Lung (tissue), 12 donors: ENCODE results near the gene TRABD2B. TPM values are rescaled to one million over a fixed set of nuclear protein-coding genes. Genes with fewer than 3 reads are reported as not detected.

ENCODE experiments used
- ATAC-seq: fragments of 200-7000 bp; cut with Tn5 transposase; one replicate; pipeline ENCODE4 v1.9.1; 2020; ENCODE audit warnings: moderate number of reproducible peaks; ENCODE audit not compliant: insufficient read depth, low FRiP score
- DNase-seq, 3 donors: peaks; one replicate each; pipeline ENCODE4 v3.0.0-alpha.2; 2013 to 2017
- H3K27ac ChIP-seq, 2 donors: one replicate each; pipeline ENCODE4 v1.5.1; 2013; ENCODE audit warnings: mild to moderate bottlenecking in 2 of 2, moderate library complexity in 2 of 2, control low read depth in 1 of 2, inconsistent platforms in 1 of 2, low read depth in 1 of 2, low read length in 1 of 2
- H3K27me3 ChIP-seq, 3 donors: one replicate each; pipeline ENCODE4 v1.5.1; 2013; ENCODE audit warnings: low read length in 2 of 3; ENCODE audit not compliant: control insufficient read depth in 3 of 3, insufficient read depth in 3 of 3
- H3K36me3 ChIP-seq, 4 donors: one replicate each; pipeline ENCODE4 v1.5.1; 2013; ENCODE audit warnings: low read length in 4 of 4, mild to moderate bottlenecking in 1 of 4, moderate library complexity in 1 of 4; ENCODE audit not compliant: control insufficient read depth in 4 of 4, insufficient read depth in 4 of 4
- H3K4me1 ChIP-seq, 5 donors: one replicate each; pipeline ENCODE4 v1.5.1; 2013; ENCODE audit warnings: low read length in 5 of 5, mild to moderate bottlenecking in 2 of 5, moderate library complexity in 1 of 5; ENCODE audit not compliant: control insufficient read depth in 5 of 5, insufficient read depth in 5 of 5
- H3K4me3 ChIP-seq: one replicate; pipeline ENCODE4 v1.5.1; 2013; ENCODE audit warnings: mild to moderate bottlenecking, control low read depth, moderate library complexity
- H3K9ac ChIP-seq, 2 donors: one replicate each; pipeline ENCODE4 v1.5.1; 2013; ENCODE audit warnings: low read length in 2 of 2, control low read depth in 1 of 2; ENCODE audit not compliant: insufficient read depth in 1 of 2
- H3K9me3 ChIP-seq, 4 donors: one replicate each; pipeline ENCODE4 v1.5.1; 2013; ENCODE audit warnings: low read length in 3 of 4, mild to moderate bottlenecking in 1 of 4, moderate library complexity in 1 of 4; ENCODE audit not compliant: control insufficient read depth in 4 of 4, insufficient read depth in 3 of 4
- WGBS, 2 donors: extraction: QIAGEN DNeasy Blood & Tissue Kit; methylation state at CpG; one replicate each; pipeline ENCODE4 v1.1.7; 2013; 5-methylcytosine and 5-hydroxymethylcytosine counted together
- polyA plus RNA-seq, 2 donors: library from polyadenylated mRNA; stranded (reverse); fragments of 200-250 nt; gene quantifications; one replicate each; pipeline ENCODE4 v1.2.1, GENCODE V29; 2013
- total RNA-seq, 2 donors: library from RNA; depleted of rRNA in 1 of 2; stranded (reverse); fragments of >200 nt in 1 of 2; gene quantifications; one replicate each; pipeline ENCODE4 v1.2.1, GENCODE V29; 2014 to 2021
- TF ChIP-seq, protein P1 (sequence below): IDR thresholded peaks from 2 replicates; pipeline ENCODE4 v1.5.1; 2012; ENCODE audit warnings: mild to moderate bottlenecking; ENCODE audit errors: control extremely low read depth, extremely low read depth
- donor health status: control.
- donor health status: control.
- donor health status: Bipolar disorder and iron deficiency.
- donor health status: healthy.
- donor health status: DM: yes; HTN: yes; CAD: no.

TRABD2B gene
- total and polyA plus RNA-seq, 4 donors = 0.37 to 1.9 (median 0.64) TPM

DNA sequence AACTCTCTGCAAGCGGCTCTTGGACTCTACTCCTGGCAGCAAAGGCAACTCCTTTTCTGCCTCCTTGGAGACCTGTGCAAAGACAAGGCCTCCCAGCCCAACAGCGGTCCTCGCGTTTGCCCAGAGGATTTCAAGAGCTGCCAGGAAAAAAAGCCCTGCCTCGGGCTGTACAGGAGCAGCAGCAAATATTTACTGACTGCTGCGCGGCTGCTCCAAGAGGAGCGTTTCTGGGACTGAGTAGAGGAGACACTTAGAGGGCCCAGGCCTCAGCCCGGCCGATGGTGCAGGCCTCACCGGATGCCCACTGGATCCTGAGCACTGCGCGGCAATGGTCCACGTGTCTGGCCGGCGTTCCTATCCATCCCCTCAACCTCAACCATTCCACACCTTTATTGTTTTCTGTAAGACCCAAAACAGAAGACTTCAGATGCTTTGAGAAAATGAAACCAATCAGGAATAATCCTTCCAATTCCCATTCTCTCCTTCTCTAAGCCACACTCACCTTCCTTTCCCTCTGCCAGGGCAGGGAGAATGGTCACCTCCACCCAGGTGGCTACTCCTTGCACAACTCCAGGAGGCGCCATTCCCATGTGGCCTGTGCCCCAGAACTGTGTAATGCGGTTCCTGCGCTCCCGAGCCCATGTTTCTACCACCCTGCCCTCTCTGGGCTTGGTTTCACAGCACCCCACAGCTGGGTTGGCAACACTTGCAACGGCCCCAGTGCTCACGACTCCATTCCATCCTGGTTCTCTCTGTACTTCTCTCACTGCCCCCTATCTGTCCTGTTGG lies 215.8 kb downstream of the TRABD2B start:
- ATAC-seq = no peak
- Histone ChIP-seq H3K36me3 (no peaks in the 10 kb centered on the region), H3K4me3 (no peak overlapping the region), H3K9me3 (no peaks in the 10 kb centered on the region), H3K27me3 (no peaks in the 10 kb centered on the region), H3K9ac (no peak overlapping the region), H3K27ac (no peak overlapping the region), H3K4me1 (peaks cover 0 to 33% (median 16%) of the 10 kb centered on the region in 5 donors)
- WGBS, 2 donors = 75 to 91% methylated on average over 22 of the region's 22 CpGs
- DNase-seq = peak in 2 of 3 donors; percentile 61 to 69
- TF ChIP-seq, protein P1, sequence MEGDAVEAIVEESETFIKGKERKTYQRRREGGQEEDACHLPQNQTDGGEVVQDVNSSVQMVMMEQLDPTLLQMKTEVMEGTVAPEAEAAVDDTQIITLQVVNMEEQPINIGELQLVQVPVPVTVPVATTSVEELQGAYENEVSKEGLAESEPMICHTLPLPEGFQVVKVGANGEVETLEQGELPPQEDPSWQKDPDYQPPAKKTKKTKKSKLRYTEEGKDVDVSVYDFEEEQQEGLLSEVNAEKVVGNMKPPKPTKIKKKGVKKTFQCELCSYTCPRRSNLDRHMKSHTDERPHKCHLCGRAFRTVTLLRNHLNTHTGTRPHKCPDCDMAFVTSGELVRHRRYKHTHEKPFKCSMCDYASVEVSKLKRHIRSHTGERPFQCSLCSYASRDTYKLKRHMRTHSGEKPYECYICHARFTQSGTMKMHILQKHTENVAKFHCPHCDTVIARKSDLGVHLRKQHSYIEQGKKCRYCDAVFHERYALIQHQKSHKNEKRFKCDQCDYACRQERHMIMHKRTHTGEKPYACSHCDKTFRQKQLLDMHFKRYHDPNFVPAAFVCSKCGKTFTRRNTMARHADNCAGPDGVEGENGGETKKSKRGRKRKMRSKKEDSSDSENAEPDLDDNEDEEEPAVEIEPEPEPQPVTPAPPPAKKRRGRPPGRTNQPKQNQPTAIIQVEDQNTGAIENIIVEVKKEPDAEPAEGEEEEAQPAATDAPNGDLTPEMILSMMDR = no peak

DNA sequence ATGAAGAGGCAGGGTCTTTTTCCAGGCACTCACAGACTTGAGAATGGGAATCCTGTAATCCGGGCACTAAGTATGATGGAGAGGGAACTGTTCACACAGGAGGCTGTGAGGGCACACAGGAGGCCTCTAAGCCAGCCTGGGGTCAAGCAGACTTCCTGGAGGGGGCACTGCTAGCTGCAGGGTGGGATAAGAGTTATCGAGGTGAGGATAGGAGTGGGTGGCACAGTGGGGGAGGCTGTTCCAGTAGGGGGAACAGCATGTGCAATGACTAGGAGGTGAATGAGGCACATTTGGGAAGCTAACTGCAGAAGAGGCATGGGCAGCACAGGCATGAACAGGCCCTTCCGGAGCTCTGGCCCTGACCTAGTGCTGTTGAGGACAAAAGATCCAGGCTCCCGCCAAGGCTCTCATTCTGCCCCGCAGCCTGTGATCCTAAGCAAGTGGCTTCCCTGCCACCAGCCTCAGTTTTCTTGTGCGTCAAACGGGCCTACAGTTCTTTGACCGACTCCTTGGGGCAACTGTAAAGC lies 216.7 kb downstream of the TRABD2B start:
- TF ChIP-seq, protein P1 = no peak
- peaks cover 0 to 25% (median 11%) of the 10 kb centered on the region in 5 donors for H3K4me1 ChIP-seq
- H3K9me3 ChIP-seq = no peaks in the 10 kb centered on the region
- H3K27me3 ChIP-seq = no peaks in the 10 kb centered on the region
- no peak for ATAC-seq
- WGBS, 2 donors = 91 to 92% methylated on average over 8 of the region's 8 CpGs
- no peak for DNase-seq
- H3K36me3 ChIP-seq = no peaks in the 10 kb centered on the region
- H3K4me3 ChIP-seq = no peak overlapping the region
- no peak overlapping the region for H3K27ac ChIP-seq
- H3K9ac ChIP-seq = no peak overlapping the region

DNA sequence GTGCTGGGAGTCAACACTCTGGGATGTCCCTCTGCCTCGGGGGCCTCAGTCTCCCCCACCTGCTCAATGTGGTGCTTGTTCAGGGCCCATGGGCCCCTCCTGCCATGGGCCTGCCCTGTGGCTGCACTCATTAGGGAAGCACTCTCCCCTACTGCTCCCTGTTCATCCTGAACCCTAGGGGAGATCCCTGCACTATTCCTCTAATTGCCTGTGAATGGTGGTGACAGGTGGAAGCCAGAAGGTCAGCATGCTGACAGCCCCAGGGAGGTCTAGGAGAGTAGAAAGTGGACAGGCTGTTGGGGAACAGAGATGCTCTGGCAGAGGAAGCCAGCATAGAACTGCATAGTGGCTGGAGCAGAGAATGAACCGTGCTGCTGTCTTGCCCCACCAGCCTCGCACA lies 217.6 kb downstream of the TRABD2B start:
- Histone ChIP-seq H3K9ac (no peak overlapping the region), H3K4me1 (peaks cover 0 to 16% (median 7%) of the 10 kb centered on the region in 5 donors), H3K9me3 (no peaks in the 10 kb centered on the region), H3K27ac (no peak overlapping the region), H3K27me3 (no peaks in the 10 kb centered on the region), H3K4me3 (no peak overlapping the region), H3K36me3 (no peaks in the 10 kb centered on the region)
- ATAC-seq = no peak
- WGBS, 2 donors = 64 to 73% methylated on average over 3 of the region's 3 CpGs
- no peak for DNase-seq
- TF ChIP-seq, protein P1 = no peak
